HEK293 (cell line): ENCODE results near the gene RGMA.

Source experiments
- CTCF ChIA-PET: fragments of 350-600 bp; formaldehyde crosslinking; extraction: SDS; loops from one replicate; lab custom pipeline; 2021; ENCODE audit warnings: antibody characterized with exemption; lab: Yijun Ruan, JAX
- POLR2A ChIA-PET: fragments of 300-600 bp; formaldehyde crosslinking; extraction: SDS; loops from one replicate; lab custom pipeline; 2020; ENCODE audit warnings: antibody characterized with exemption, inconsistent platforms; lab: Yijun Ruan, JAX
- H3K27ac ChIP-seq: fragments of 200-500 bp; sonication (Bioruptor generic); 2 replicates; pipeline ENCODE4 v1.5.1; 2014; ENCODE audit warnings: low read depth, low read length, control low read depth, inconsistent platforms; ENCODE audit errors: extremely low read depth
- H3K36me3 ChIP-seq, 2 experiments: fragments of 200-500 bp in 1 of 2; sonication (Bioruptor generic) in 1 of 2; 1 replicate in 1 of 2; 2 replicates in 1 of 2; pipeline ENCODE4 v1.5.1; 2014 to 2017; ENCODE audit warnings: inconsistent platforms in 2 of 2, low read length in 2 of 2; ENCODE audit not compliant: control insufficient read depth in 2 of 2, insufficient read depth in 1 of 2
- H3K4me1 ChIP-seq: fragments of 200-500 bp; sonication (Bioruptor generic); 2 replicates; pipeline ENCODE4 v1.5.1; 2014; ENCODE audit warnings: mild to moderate bottlenecking, low read length, inconsistent platforms; ENCODE audit not compliant: control insufficient read depth, insufficient read depth
- H3K4me3 ChIP-seq: 2 replicates; pipeline ENCODE4 v1.5.1; 2011; ENCODE audit warnings: low read depth, mild to moderate bottlenecking, control low read depth, low read length, moderate library complexity
- H3K9me3 ChIP-seq: fragments of 200-500 bp; sonication (Bioruptor generic); 2 replicates; pipeline ENCODE4 v1.5.1; 2014; ENCODE audit warnings: low read depth, low read length, inconsistent platforms; ENCODE audit not compliant: control insufficient read depth, insufficient read depth
- EGR2 ChIP-seq: fragments of 450-650 bp; formaldehyde crosslinking; IDR thresholded peaks from 2 replicates; pipeline ENCODE4 v1.5.1; 2016; ENCODE audit warnings: low read depth, missing biosample characterization, missing genetic modification characterization
- GLIS2 ChIP-seq: fragments of 450-650 bp; formaldehyde crosslinking; IDR thresholded peaks from 2 replicates; pipeline ENCODE4 v1.5.1; 2016; ENCODE audit warnings: missing biosample characterization, missing genetic modification characterization
- PRDM1 ChIP-seq: fragments of 450-650 bp; formaldehyde crosslinking; IDR thresholded peaks from 2 replicates; pipeline ENCODE4; 2016; ENCODE audit warnings: missing biosample characterization, missing genetic modification characterization
- REST ChIP-seq: fragments of 450-650 bp; formaldehyde crosslinking; IDR thresholded peaks from 2 replicates; pipeline ENCODE4 v1.5.1; 2016; ENCODE audit warnings: missing biosample characterization, missing genetic modification characterization
- SCRT1 ChIP-seq: fragments of 450-650 bp; formaldehyde crosslinking; IDR thresholded peaks from 2 replicates; pipeline ENCODE4 v1.5.1; 2016; ENCODE audit warnings: missing biosample characterization, missing genetic modification characterization, borderline replicate concordance
- SP2 ChIP-seq: fragments of 450-650 bp; formaldehyde crosslinking; IDR thresholded peaks from 2 replicates; pipeline ENCODE4 v1.5.1; 2016; ENCODE audit warnings: missing biosample characterization, missing genetic modification characterization
- WT1 ChIP-seq: fragments of 450-650 bp; formaldehyde crosslinking; IDR thresholded peaks from 2 replicates; pipeline ENCODE4 v1.5.1; 2016; ENCODE audit warnings: missing biosample characterization, missing genetic modification characterization
- ZBTB20 ChIP-seq: fragments of 450-650 bp; formaldehyde crosslinking; IDR thresholded peaks from 2 replicates; pipeline ENCODE4 v1.5.1; 2016; ENCODE audit warnings: missing biosample characterization, missing genetic modification characterization
- ZBTB26 ChIP-seq: fragments of 450-650 bp; formaldehyde crosslinking; optimal IDR thresholded peaks from 2 replicates; pipeline ENCODE3; 2016; ENCODE audit warnings: missing biosample characterization, mild to moderate bottlenecking, missing genetic modification characterization
- ZFHX2 ChIP-seq: fragments of 450-650 bp; formaldehyde crosslinking; conservative IDR thresholded peaks from 2 replicates; pipeline ENCODE4 v1.5.1; 2016; ENCODE audit warnings: missing biosample characterization, missing genetic modification characterization
- ZNF175 ChIP-seq: fragments of 450-650 bp; formaldehyde crosslinking; IDR thresholded peaks from 2 replicates; pipeline ENCODE4 v1.5.1; 2016; ENCODE audit warnings: missing biosample characterization, missing genetic modification characterization
- ZNF184 ChIP-seq: fragments of 450-650 bp; IDR thresholded peaks from 2 replicates; pipeline ENCODE4 v1.5.1; 2018; ENCODE audit warnings: missing biosample characterization, mild to moderate bottlenecking, missing genetic modification characterization
- ZNF239 ChIP-seq: fragments of 450-650 bp; formaldehyde crosslinking; IDR thresholded peaks from 2 replicates; pipeline ENCODE4 v1.5.1; 2016; ENCODE audit warnings: missing biosample characterization, missing genetic modification characterization
- ZNF423 ChIP-seq: fragments of 450-650 bp; formaldehyde crosslinking; IDR thresholded peaks from 2 replicates; pipeline ENCODE4 v1.5.1; 2016; ENCODE audit warnings: missing biosample characterization, missing genetic modification characterization
- ZNF561 ChIP-seq: fragments of 450-650 bp; IDR thresholded peaks from 2 replicates; pipeline ENCODE4 v1.5.1; 2018; ENCODE audit warnings: missing biosample characterization, missing genetic modification characterization, borderline replicate concordance
- ZNF596 ChIP-seq: fragments of 450-650 bp; IDR thresholded peaks from 2 replicates; pipeline ENCODE4 v1.5.0; 2018; ENCODE audit warnings: missing biosample characterization, mild to moderate bottlenecking, missing genetic modification characterization, moderate library complexity
- ZNF677 ChIP-seq: fragments of 450-650 bp; IDR thresholded peaks from 2 replicates; pipeline ENCODE4 v1.5.0; 2018; ENCODE audit warnings: missing biosample characterization, mild to moderate bottlenecking, missing genetic modification characterization, moderate library complexity
- ZNF76 ChIP-seq: fragments of 450-650 bp; formaldehyde crosslinking; IDR thresholded peaks from 2 replicates; pipeline ENCODE4; 2016; ENCODE audit warnings: low read depth, missing biosample characterization, missing genetic modification characterization, borderline replicate concordance
- ZNF785 ChIP-seq: fragments of 450-650 bp; formaldehyde crosslinking; IDR thresholded peaks from 2 replicates; pipeline ENCODE4 v1.5.1; 2016; ENCODE audit warnings: missing biosample characterization, missing genetic modification characterization
- ZXDB ChIP-seq: fragments of 450-650 bp; formaldehyde crosslinking; IDR thresholded peaks from 2 replicates; pipeline ENCODE4 v1.5.1; 2016; ENCODE audit warnings: missing biosample characterization, missing genetic modification characterization
- TF ChIP-seq, protein P1 (sequence below): fragments of 450-650 bp; formaldehyde crosslinking; IDR thresholded peaks from 2 replicates; pipeline ENCODE4 v1.5.1; 2016; ENCODE audit warnings: missing biosample characterization, missing genetic modification characterization
- TF ChIP-seq, protein P2 (sequence below): fragments of 450-650 bp; formaldehyde crosslinking; IDR thresholded peaks from 2 replicates; pipeline ENCODE4 v1.5.1; 2016; ENCODE audit warnings: missing biosample characterization, missing genetic modification characterization
- TF ChIP-seq, protein P3 (sequence below): sonication (generic); formaldehyde crosslinking; IDR thresholded peaks from 2 replicates; pipeline ENCODE4 v1.8.1; 2022; ENCODE audit warnings: mild to moderate bottlenecking, moderate library complexity, missing genetic modification reagents

The RGMA gene

GRCh38 chr15:93072411-93073394 lies 16.3 kb downstream of the RGMA start:
- Histone ChIP-seq H3K36me3 (no peaks in the 10 kb centered on the region), H3K9me3 (no peaks in the 10 kb centered on the region), H3K4me1 (peaks cover 40% of the 10 kb centered on the region), H3K4me3 (peak overlapping the region; percentile 72), H3K27ac (peak overlapping the region; percentile 87)
- CTCF ChIA-PET = interaction anchor here (0.7 to 4.3 kb wide), 3 partner anchors 15 to 901 kb away, joined by 3 to 25 read pairs (median 4); no protein-coding TSS in a partner anchor
- POLR2A ChIA-PET = interaction anchor here (1.0 to 1.5 kb wide), 2 partner anchors 8 to 15 kb away, joined by 3 to 5 read pairs; no protein-coding TSS in a partner anchor
- TF ChIP-seq ZBTB20 (tag by site-specific recombination) (peak; percentile 51; the same call in 1 of the 2 replicates), GLIS2 (tag by site-specific recombination) (peak; percentile 62), PRDM1 (tag by site-specific recombination) (0 out of 2 replicates have a peak, but pooled peaks have one; percentile 45), SP2 (tag by site-specific recombination) (peak; percentile 21; the same call in 1 of the 2 replicates), ZNF76 (tag by site-specific recombination) (peak; percentile 41; the same call in 1 of the 2 replicates), ZBTB26 (tag by site-specific recombination) (peak; percentile 79), ZNF239 (tag by site-specific recombination) (no peak), ZNF184 (no peak), SCRT1 (no peak), REST (tag by site-specific recombination) (no peak), EGR2 (tag by site-specific recombination) (peak; percentile 34; the same call in 1 of the 2 replicates), ZNF561 (tag by site-specific recombination) (peak; percentile 72), ZNF596 (tag by site-specific recombination) (0 out of 2 replicates have a peak, but pooled peaks have one; percentile 28), ZNF423 (tag by site-specific recombination) (peak; percentile 65; the same call in 1 of the 2 replicates), ZFHX2 (tag by site-specific recombination) (peak; percentile 70), ZNF175 (tag by site-specific recombination) (no peak), ZXDB (tag by site-specific recombination) (peak; percentile 30; the same call in 1 of the 2 replicates), ZNF785 (tag by site-specific recombination) (no peak), WT1 (tag by site-specific recombination) (no peak), ZNF677 (no peak)
- TF ChIP-seq, protein P1, sequence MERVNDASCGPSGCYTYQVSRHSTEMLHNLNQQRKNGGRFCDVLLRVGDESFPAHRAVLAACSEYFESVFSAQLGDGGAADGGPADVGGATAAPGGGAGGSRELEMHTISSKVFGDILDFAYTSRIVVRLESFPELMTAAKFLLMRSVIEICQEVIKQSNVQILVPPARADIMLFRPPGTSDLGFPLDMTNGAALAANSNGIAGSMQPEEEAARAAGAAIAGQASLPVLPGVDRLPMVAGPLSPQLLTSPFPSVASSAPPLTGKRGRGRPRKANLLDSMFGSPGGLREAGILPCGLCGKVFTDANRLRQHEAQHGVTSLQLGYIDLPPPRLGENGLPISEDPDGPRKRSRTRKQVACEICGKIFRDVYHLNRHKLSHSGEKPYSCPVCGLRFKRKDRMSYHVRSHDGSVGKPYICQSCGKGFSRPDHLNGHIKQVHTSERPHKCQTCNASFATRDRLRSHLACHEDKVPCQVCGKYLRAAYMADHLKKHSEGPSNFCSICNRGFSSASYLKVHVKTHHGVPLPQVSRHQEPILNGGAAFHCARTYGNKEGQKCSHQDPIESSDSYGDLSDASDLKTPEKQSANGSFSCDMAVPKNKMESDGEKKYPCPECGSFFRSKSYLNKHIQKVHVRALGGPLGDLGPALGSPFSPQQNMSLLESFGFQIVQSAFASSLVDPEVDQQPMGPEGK (tag by site-specific recombination) = peak; percentile 64; the same call in 1 of the 2 replicates
- TF ChIP-seq, protein P2, sequence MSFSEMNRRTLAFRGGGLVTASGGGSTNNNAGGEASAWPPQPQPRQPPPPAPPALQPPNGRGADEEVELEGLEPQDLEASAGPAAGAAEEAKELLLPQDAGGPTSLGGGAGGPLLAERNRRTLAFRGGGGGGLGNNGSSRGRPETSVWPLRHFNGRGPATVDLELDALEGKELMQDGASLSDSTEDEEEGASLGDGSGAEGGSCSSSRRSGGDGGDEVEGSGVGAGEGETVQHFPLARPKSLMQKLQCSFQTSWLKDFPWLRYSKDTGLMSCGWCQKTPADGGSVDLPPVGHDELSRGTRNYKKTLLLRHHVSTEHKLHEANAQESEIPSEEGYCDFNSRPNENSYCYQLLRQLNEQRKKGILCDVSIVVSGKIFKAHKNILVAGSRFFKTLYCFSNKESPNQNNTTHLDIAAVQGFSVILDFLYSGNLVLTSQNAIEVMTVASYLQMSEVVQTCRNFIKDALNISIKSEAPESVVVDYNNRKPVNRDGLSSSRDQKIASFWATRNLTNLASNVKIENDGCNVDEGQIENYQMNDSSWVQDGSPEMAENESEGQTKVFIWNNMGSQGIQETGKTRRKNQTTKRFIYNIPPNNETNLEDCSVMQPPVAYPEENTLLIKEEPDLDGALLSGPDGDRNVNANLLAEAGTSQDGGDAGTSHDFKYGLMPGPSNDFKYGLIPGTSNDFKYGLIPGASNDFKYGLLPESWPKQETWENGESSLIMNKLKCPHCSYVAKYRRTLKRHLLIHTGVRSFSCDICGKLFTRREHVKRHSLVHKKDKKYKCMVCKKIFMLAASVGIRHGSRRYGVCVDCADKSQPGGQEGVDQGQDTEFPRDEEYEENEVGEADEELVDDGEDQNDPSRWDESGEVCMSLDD (tag by site-specific recombination) = 0 out of 2 replicates have a peak, but pooled peaks have one; percentile 49
- TF ChIP-seq, protein P3, sequence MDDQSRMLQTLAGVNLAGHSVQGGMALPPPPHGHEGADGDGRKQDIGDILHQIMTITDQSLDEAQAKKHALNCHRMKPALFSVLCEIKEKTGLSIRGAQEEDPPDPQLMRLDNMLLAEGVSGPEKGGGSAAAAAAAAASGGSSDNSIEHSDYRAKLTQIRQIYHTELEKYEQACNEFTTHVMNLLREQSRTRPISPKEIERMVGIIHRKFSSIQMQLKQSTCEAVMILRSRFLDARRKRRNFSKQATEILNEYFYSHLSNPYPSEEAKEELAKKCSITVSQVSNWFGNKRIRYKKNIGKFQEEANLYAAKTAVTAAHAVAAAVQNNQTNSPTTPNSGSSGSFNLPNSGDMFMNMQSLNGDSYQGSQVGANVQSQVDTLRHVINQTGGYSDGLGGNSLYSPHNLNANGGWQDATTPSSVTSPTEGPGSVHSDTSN (CRISPR knock-in tag) = peak; percentile 89; the same call in 1 of the 2 replicates
